HCT116 (cell line): ENCODE measurements around the gene OAT.

Source experiments
- CBX3 ChIP-seq: IDR thresholded peaks from 2 replicates; pipeline ENCODE4 v1.6.1; 2012; ENCODE audit warnings: low read depth
- EZH2 ChIP-seq: fragments of 200-600 bp; sonication (generic); IDR thresholded peaks from 2 replicates; pipeline ENCODE4 v1.6.1; 2017; ENCODE audit warnings: antibody characterized with exemption, mixed run types
- EZH2phosphoT487 ChIP-seq: fragments of 200-600 bp; IDR thresholded peaks from 2 replicates; pipeline ENCODE4 v1.6.1; 2018; ENCODE audit warnings: antibody characterized with exemption, borderline replicate concordance
- JUND ChIP-seq: IDR thresholded peaks from 2 replicates; pipeline ENCODE4 v1.6.1; 2012
- MAX ChIP-seq: IDR thresholded peaks from 2 replicates; pipeline ENCODE4 v1.6.1; 2012
- POLR2A ChIP-seq: IDR thresholded peaks from 2 replicates; pipeline ENCODE4 v1.7.0; 2011; ENCODE audit warnings: borderline replicate concordance; ENCODE audit not compliant: insufficient read depth, insufficient read length; ENCODE audit errors: extremely low read depth
- POLR2AphosphoS5 ChIP-seq: IDR thresholded peaks from 2 replicates; pipeline ENCODE4 v1.6.1; 2011; ENCODE audit warnings: mild to moderate bottlenecking, low read depth, low read length, moderate library complexity
- SP1 ChIP-seq: IDR thresholded peaks from 2 replicates; pipeline ENCODE4 v1.6.1; 2012; ENCODE audit warnings: low read depth
- SRF ChIP-seq: IDR thresholded peaks from 2 replicates; pipeline ENCODE4 v1.6.1; 2012; ENCODE audit warnings: low read depth
- YY1 ChIP-seq: IDR thresholded peaks from 2 replicates; pipeline ENCODE4 v1.6.1; 2011; ENCODE audit warnings: low read length, low read depth, moderate library complexity, mild to moderate bottlenecking; ENCODE audit not compliant: insufficient replicate concordance; ENCODE audit errors: extremely low read depth
- ZNF274 ChIP-seq: fragments of 200-500 bp; sonication (Bioruptor generic); IDR thresholded peaks from 2 replicates; pipeline ENCODE4 v1.6.1; 2014; ENCODE audit warnings: mild to moderate bottlenecking, low read depth, low read length, inconsistent platforms
- TF ChIP-seq, protein P1 (sequence below), 3 experiments: fragments of 200-600 bp in 1 of 3; sonication (generic) in 1 of 3; IDR thresholded peaks in 2 of 3; conservative IDR thresholded peaks in 1 of 3; 2 replicates each; pipeline ENCODE4 v1.5.1; 2012 to 2017; ENCODE audit warnings: low read depth in 2 of 3, low read length in 2 of 3, antibody characterized with exemption in 1 of 3, borderline replicate concordance in 1 of 3, control low read depth in 1 of 3, mild to moderate bottlenecking in 1 of 3, mixed read lengths in 1 of 3, mixed run types in 1 of 3, moderate library complexity in 1 of 3; ENCODE audit not compliant: insufficient read depth in 1 of 3
- TF ChIP-seq, protein P2 (sequence below): IDR thresholded peaks from 2 replicates; pipeline ENCODE4 v1.6.1; 2012

DNA sequence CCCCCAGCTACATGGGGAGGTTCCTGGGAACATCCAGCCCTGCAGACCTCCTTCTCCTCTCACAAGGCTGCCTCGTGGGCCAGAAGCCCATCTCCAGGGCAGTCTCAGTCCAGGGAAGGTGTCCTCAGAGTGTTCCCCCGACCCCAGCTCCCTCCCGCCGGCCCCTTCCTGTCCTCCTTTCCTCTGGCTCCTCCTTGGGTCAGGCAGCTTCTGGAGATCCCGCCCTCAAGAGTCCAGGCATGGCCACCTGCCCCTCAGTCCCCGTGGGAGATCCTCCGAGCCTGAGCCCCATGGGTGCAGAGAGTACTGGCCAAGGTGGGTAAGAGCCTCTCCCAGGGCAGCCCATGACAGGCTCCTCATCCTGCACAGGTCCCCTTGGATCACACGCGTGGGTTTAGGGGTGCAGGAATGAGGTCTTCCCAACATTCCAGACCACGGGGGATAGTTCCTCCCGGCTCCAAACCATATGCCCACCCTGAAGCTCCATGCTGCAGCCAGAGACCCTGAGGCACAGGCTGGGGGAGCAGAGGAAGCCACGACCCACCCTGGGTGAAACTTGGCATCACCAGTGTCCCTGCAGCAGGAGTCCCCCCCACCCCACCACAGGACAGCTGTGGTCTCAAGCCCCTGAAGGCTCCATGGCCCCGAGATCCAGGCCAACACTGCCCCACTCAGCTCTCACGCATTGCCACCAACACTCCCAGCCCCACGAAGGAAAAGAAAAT, 65.5 kb downstream of the OAT start:
- TF ChIP-seq EZH2phosphoT487 (no peak), SP1 (no peak), ZNF274 (no peak), CBX3 (no peak), POLR2A (no peak), POLR2AphosphoS5 (no peak), JUND (no peak), EZH2 (no peak), YY1 (no peak), MAX (no peak), SRF (no peak)
- TF ChIP-seq, protein P1, sequence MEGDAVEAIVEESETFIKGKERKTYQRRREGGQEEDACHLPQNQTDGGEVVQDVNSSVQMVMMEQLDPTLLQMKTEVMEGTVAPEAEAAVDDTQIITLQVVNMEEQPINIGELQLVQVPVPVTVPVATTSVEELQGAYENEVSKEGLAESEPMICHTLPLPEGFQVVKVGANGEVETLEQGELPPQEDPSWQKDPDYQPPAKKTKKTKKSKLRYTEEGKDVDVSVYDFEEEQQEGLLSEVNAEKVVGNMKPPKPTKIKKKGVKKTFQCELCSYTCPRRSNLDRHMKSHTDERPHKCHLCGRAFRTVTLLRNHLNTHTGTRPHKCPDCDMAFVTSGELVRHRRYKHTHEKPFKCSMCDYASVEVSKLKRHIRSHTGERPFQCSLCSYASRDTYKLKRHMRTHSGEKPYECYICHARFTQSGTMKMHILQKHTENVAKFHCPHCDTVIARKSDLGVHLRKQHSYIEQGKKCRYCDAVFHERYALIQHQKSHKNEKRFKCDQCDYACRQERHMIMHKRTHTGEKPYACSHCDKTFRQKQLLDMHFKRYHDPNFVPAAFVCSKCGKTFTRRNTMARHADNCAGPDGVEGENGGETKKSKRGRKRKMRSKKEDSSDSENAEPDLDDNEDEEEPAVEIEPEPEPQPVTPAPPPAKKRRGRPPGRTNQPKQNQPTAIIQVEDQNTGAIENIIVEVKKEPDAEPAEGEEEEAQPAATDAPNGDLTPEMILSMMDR (IDR thresholded peaks at IDR 0.05 in 2 of 3, conservative IDR thresholded peaks at IDR 0.05 in 1 of 3; ENCODE audit: borderline replicate concordance in 1 of 3, insufficient read depth in 1 of 3, low read depth in 2 of 3, low read length in 2 of 3) = no peak
- TF ChIP-seq, protein P2, sequence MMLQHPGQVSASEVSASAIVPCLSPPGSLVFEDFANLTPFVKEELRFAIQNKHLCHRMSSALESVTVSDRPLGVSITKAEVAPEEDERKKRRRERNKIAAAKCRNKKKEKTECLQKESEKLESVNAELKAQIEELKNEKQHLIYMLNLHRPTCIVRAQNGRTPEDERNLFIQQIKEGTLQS = no peak
